Kidney (tissue), 14 donors: ENCODE measurements around the gene PIBF1. TPM values are rescaled to one million over a fixed set of nuclear protein-coding genes. Genes with fewer than 3 reads are reported as not detected.

Experiments
- DNase-seq, 5 donors: peaks; one replicate each; pipeline ENCODE4 v3.0.0-alpha.2; 2013 to 2020
- FAIRE-seq: peaks from 2 replicates; lab custom pipeline; 2012; peaks lifted over from hg19 to GRCh38; lab: Jason Lieb, UNC
- H3K27ac ChIP-seq, 2 donors: one replicate each; pipeline ENCODE4 v1.7.0; 2013; ENCODE audit warnings: low read depth in 2 of 2, low read length in 2 of 2, inconsistent platforms in 1 of 2
- H3K27me3 ChIP-seq: one replicate; pipeline ENCODE4 v1.7.1; 2013; ENCODE audit warnings: low read length, inconsistent platforms; ENCODE audit not compliant: control insufficient read depth, insufficient read depth
- H3K36me3 ChIP-seq, 3 donors: one replicate each; pipeline versions ENCODE4 v1.7.0 to v1.7.1; 2013; ENCODE audit warnings: low read length in 3 of 3, control low read depth in 1 of 3, inconsistent platforms in 1 of 3; ENCODE audit not compliant: insufficient read depth in 3 of 3, control insufficient read depth in 2 of 3
- H3K4me1 ChIP-seq, 3 donors: one replicate each; pipeline versions ENCODE4 v1.7.0 to v1.7.1; 2013; ENCODE audit warnings: low read length in 3 of 3, inconsistent platforms in 1 of 3, low read depth in 1 of 3; ENCODE audit not compliant: control insufficient read depth in 2 of 3, insufficient read depth in 2 of 3
- H3K4me3 ChIP-seq, 3 donors: one replicate each; pipeline versions ENCODE4 v1.7.0 to v1.8.1; 2013; ENCODE audit warnings: low read length in 3 of 3, control low read depth in 1 of 3, inconsistent platforms in 1 of 3
- H3K9ac ChIP-seq, 3 donors: one replicate each; pipeline versions ENCODE4 v1.7.0 to v1.7.1; 2013; ENCODE audit warnings: low read length in 3 of 3, control low read depth in 1 of 3, inconsistent platforms in 1 of 3
- H3K9me3 ChIP-seq, 3 donors: one replicate each; pipeline versions ENCODE4 v1.7.0 to v1.7.1; 2013; ENCODE audit warnings: low read length in 3 of 3, control low read depth in 1 of 3, inconsistent platforms in 1 of 3; ENCODE audit not compliant: control insufficient read depth in 2 of 3, insufficient read depth in 1 of 3
- intact Hi-C: fragments of 100-400 bp; cut with DNase I; formaldehyde crosslinking; loops from one replicate; pipeline ENCODE4 v1.11.1; 2022
- polyA plus RNA-seq: library from polyadenylated mRNA; stranded (reverse); fragments of 350-450 nt; fragmentation: Illumina TruSeq; extraction: RNeasy Lipid Tissue Mini Kit (QIAGEN cat#74804); gene quantifications from one replicate; pipeline ENCODE4 v1.2.3, GENCODE V29; 2014; ENCODE audit warnings: low read depth, low replicate concordance; ENCODE audit not compliant: insufficient read depth
- total RNA-seq: library from RNA; stranded (reverse); fragmentation: NEBNext Ultra II Directional; extraction: Animal tissue kit (Norgen Biotek cat#: 25700); gene quantifications from one replicate; pipeline ENCODE4 v1.2.1, GENCODE V29; 2021
- TF ChIP-seq, protein P1 (sequence below): IDR thresholded peaks from 3 replicates; pipeline ENCODE4 v1.5.1; 2012; ENCODE audit warnings: mild to moderate bottlenecking, moderate library complexity, borderline replicate concordance; ENCODE audit not compliant: insufficient read depth; ENCODE audit errors: extremely low read depth
- donor health status: control.
- donor health status: control.
- donor health status: control.
- donor health status: control.
- donor health status: control.
- donor health status: DM: yes; HTN: yes; CAD: no.
- donor health status: Normal renal cell carcinoma (clear cell type).

PIBF1 gene
- total and polyA plus RNA-seq, 2 donors from 2014 or later, result 17.6 to 30.5 TPM

GRCh38 chr13:73060251-73061160 is 278.6 kb downstream of the PIBF1 start:
- DNase-seq, result peak in 4 of 5 donors; percentile 47 to 80 (median 60)
- no peak for FAIRE-seq
- Histone ChIP-seq H3K27me3 (peaks cover 5% of the 10 kb centered on the region), H3K27ac (peak overlapping the region; percentile 9 to 38), H3K36me3 (peaks cover 0 to 4% (median 0%) of the 10 kb centered on the region in 3 donors), H3K9me3 (no peaks in the 10 kb centered on the region), H3K9ac (peak overlapping the region; percentile 45 to 57 (median 50)), H3K4me3 (peak overlapping the region; percentile 76 to 85 (median 77)), H3K4me1 (peaks cover 0 to 7% (median 0%) of the 10 kb centered on the region in 3 donors)
- intact Hi-C loops, result no loop called here
- TF ChIP-seq, protein P1, sequence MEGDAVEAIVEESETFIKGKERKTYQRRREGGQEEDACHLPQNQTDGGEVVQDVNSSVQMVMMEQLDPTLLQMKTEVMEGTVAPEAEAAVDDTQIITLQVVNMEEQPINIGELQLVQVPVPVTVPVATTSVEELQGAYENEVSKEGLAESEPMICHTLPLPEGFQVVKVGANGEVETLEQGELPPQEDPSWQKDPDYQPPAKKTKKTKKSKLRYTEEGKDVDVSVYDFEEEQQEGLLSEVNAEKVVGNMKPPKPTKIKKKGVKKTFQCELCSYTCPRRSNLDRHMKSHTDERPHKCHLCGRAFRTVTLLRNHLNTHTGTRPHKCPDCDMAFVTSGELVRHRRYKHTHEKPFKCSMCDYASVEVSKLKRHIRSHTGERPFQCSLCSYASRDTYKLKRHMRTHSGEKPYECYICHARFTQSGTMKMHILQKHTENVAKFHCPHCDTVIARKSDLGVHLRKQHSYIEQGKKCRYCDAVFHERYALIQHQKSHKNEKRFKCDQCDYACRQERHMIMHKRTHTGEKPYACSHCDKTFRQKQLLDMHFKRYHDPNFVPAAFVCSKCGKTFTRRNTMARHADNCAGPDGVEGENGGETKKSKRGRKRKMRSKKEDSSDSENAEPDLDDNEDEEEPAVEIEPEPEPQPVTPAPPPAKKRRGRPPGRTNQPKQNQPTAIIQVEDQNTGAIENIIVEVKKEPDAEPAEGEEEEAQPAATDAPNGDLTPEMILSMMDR, result no peak

- DNase-seq, result no peak
- H3K4me1 ChIP-seq, result peaks cover 0 to 7% (median 0%) of the 10 kb centered on the region in 3 donors
- no peak overlapping the region for H3K27ac ChIP-seq
- TF ChIP-seq, protein P1, result no peak
- peak overlapping the region in 1 of 3 donors; percentile 31 for H3K9ac ChIP-seq
- no peaks in the 10 kb centered on the region for H3K9me3 ChIP-seq
- FAIRE-seq, result no peak
- intact Hi-C loops, result no loop called here
- H3K27me3 ChIP-seq, result peaks cover 5% of the 10 kb centered on the region
- peaks cover 0 to 4% (median 0%) of the 10 kb centered on the region in 3 donors for H3K36me3 ChIP-seq
- H3K4me3 ChIP-seq, result peak overlapping the region; percentile 19 to 77 (median 31)
Observed at GRCh38 chr13:73061473-73061872, 279.5 kb downstream of the PIBF1 start.

- DNase-seq (no peak), FAIRE-seq (no peak)
- peaks cover 5% of the 10 kb centered on the region for H3K27me3 ChIP-seq
- peak overlapping the region; percentile 5 to 77 (median 20) for H3K4me3 ChIP-seq
- peaks cover 0 to 4% (median 0%) of the 10 kb centered on the region in 3 donors for H3K36me3 ChIP-seq
- peaks cover 0 to 7% (median 0%) of the 10 kb centered on the region in 3 donors for H3K4me1 ChIP-seq
- H3K9me3 ChIP-seq, result no peaks in the 10 kb centered on the region
- H3K9ac ChIP-seq, result peak overlapping the region in 1 of 3 donors; percentile 31
- intact Hi-C loops, result no loop called here
- no peak overlapping the region for H3K27ac ChIP-seq
- TF ChIP-seq, protein P1, result no peak
Observed at GRCh38 chr13:73061876-73062275, 279.9 kb downstream of the PIBF1 start.
